ENCODE measurements around the gene NOX5.

NOX5 gene

GRCh38 chr15:69027976-69028518 is 13.6 kb downstream of the NOX5 start:
- ChIA-PET CTCF (interaction anchor here (0.7 kb wide), 1 partner anchor 674 kb away, joined by 3 read pairs; no protein-coding TSS in a partner anchor), POLR2A (no interaction called here)
- DNase-seq (ENCODE audit: extremely low spot score): no peak
- no peak for TF ChIP-seq FOXK2 (IDR thresholded peaks at IDR 0.05)

- peak; percentile 61 for DNase-seq (ENCODE audit: extremely low spot score)
- no peak for TF ChIP-seq FOXM1 (IDR thresholded peaks at IDR 0.05; ENCODE audit: borderline replicate concordance)
- TF ChIP-seq CTBP1 (IDR thresholded peaks at IDR 0.05; ENCODE audit: borderline replicate concordance): no peak
- no peak for TF ChIP-seq TARDBP (IDR thresholded peaks at IDR 0.05)
- TF ChIP-seq NFRKB (IDR thresholded peaks at IDR 0.05): no peak
- TF ChIP-seq L3MBTL2 (conservative IDR thresholded peaks at IDR 0.05): peak; percentile 29; the same call in 1 of the 2 replicates
- TF ChIP-seq ELF4 (IDR thresholded peaks at IDR 0.05): no peak
- TF ChIP-seq BHLHE40 (IDR thresholded peaks at IDR 0.05; ENCODE audit: borderline replicate concordance): no peak
- ChIA-PET CTCF (interaction anchor here (0.6 to 1.5 kb wide), 20 partner anchors 8 to 481 kb away, joined by 3 to 12 read pairs (median 4); partner anchors contain the start of genes GLCE and NOX5), POLR2A (interaction anchor here (1.0 to 1.3 kb wide), 2 partner anchors 8 to 431 kb away, joined by 3 to 5 read pairs; no protein-coding TSS in a partner anchor)
Measured at GRCh38 chr15:69031013-69032001, 16.8 kb downstream of the NOX5 start.

GRCh38 chr15:69032031-69032430 is 17.5 kb downstream of the NOX5 start:
- ChIA-PET POLR2A (interaction anchor here (1.0 to 1.3 kb wide), 2 partner anchors 9 to 431 kb away, joined by 3 to 5 read pairs; no protein-coding TSS in a partner anchor), CTCF (interaction anchor here (0.6 to 1.5 kb wide), 20 partner anchors 8 to 482 kb away, joined by 3 to 12 read pairs (median 4); partner anchors contain the start of genes GLCE and NOX5)
- TF ChIP-seq ELF4 (IDR thresholded peaks at IDR 0.05): no peak
- TF ChIP-seq ARNT (IDR thresholded peaks at IDR 0.05): no peak
- no peak for TF ChIP-seq SUZ12 (IDR thresholded peaks at IDR 0.05)
- TF ChIP-seq NFRKB (IDR thresholded peaks at IDR 0.05): no peak
- TF ChIP-seq TARDBP (IDR thresholded peaks at IDR 0.05): no peak
- TF ChIP-seq SP1 (IDR thresholded peaks at IDR 0.05): no peak
- no peak for TF ChIP-seq LEF1 (IDR thresholded peaks at IDR 0.05; ENCODE audit: borderline replicate concordance)
- TF ChIP-seq FOXM1 (IDR thresholded peaks at IDR 0.05; ENCODE audit: borderline replicate concordance): no peak
- TF ChIP-seq CTBP1 (IDR thresholded peaks at IDR 0.05; ENCODE audit: borderline replicate concordance): no peak
- no peak for TF ChIP-seq L3MBTL2 (conservative IDR thresholded peaks at IDR 0.05)
- no peak for TF ChIP-seq BHLHE40 (IDR thresholded peaks at IDR 0.05; ENCODE audit: borderline replicate concordance)
- no peak for TF ChIP-seq PKNOX1 (IDR thresholded peaks at IDR 0.05)
- no peak for TF ChIP-seq FOXK2 (IDR thresholded peaks at IDR 0.05)
- TF ChIP-seq ZNF384 (IDR thresholded peaks at IDR 0.05): no peak
- no peak for TF ChIP-seq FOXA1 (IDR thresholded peaks at IDR 0.05)
- TF ChIP-seq HDGF (IDR thresholded peaks at IDR 0.05; ENCODE audit: borderline replicate concordance): no peak
- no peak for DNase-seq (ENCODE audit: extremely low spot score)

- TF ChIP-seq PKNOX1 (IDR thresholded peaks at IDR 0.05) (no peak), HDGF (IDR thresholded peaks at IDR 0.05; ENCODE audit: borderline replicate concordance) (no peak), BHLHE40 (IDR thresholded peaks at IDR 0.05; ENCODE audit: borderline replicate concordance) (no peak), L3MBTL2 (conservative IDR thresholded peaks at IDR 0.05) (no peak), NFRKB (IDR thresholded peaks at IDR 0.05) (no peak), ARNT (IDR thresholded peaks at IDR 0.05) (no peak), ELF4 (IDR thresholded peaks at IDR 0.05) (no peak), SUZ12 (IDR thresholded peaks at IDR 0.05) (no peak), TARDBP (IDR thresholded peaks at IDR 0.05) (no peak), LEF1 (IDR thresholded peaks at IDR 0.05; ENCODE audit: borderline replicate concordance) (no peak), CTBP1 (IDR thresholded peaks at IDR 0.05; ENCODE audit: borderline replicate concordance) (no peak), FOXM1 (IDR thresholded peaks at IDR 0.05; ENCODE audit: borderline replicate concordance) (no peak), FOXK2 (IDR thresholded peaks at IDR 0.05) (no peak)
- CTCF ChIA-PET: no interaction called here
- POLR2A ChIA-PET: interaction anchor here (1.3 kb wide), 1 partner anchor 15 kb away, joined by 3 read pairs; no protein-coding TSS in a partner anchor
- no peak for DNase-seq (ENCODE audit: extremely low spot score)
Measured at GRCh38 chr15:69032703-69033373, 18.3 kb downstream of the NOX5 start.

- ChIA-PET POLR2A (interaction anchor here (1.3 kb wide), 1 partner anchor 16 kb away, joined by 3 read pairs; no protein-coding TSS in a partner anchor), CTCF (interaction anchor here (0.6 to 1.4 kb wide), 3 partner anchors 25 to 110 kb away, joined by 3 to 4 read pairs (median 3); no protein-coding TSS in a partner anchor)
- no peak for DNase-seq (ENCODE audit: extremely low spot score)
- no peak for TF ChIP-seq PKNOX1 (IDR thresholded peaks at IDR 0.05)
- TF ChIP-seq ZNF384 (IDR thresholded peaks at IDR 0.05): no peak
- TF ChIP-seq SP1 (IDR thresholded peaks at IDR 0.05): no peak
- TF ChIP-seq LEF1 (IDR thresholded peaks at IDR 0.05; ENCODE audit: borderline replicate concordance): no peak
- no peak for TF ChIP-seq ELF4 (IDR thresholded peaks at IDR 0.05)
- no peak for TF ChIP-seq ARNT (IDR thresholded peaks at IDR 0.05)
- TF ChIP-seq L3MBTL2 (conservative IDR thresholded peaks at IDR 0.05): no peak
- TF ChIP-seq FOXA1 (IDR thresholded peaks at IDR 0.05): no peak
- no peak for TF ChIP-seq NFRKB (IDR thresholded peaks at IDR 0.05)
- TF ChIP-seq SUZ12 (IDR thresholded peaks at IDR 0.05): no peak
- no peak for TF ChIP-seq TARDBP (IDR thresholded peaks at IDR 0.05)
- no peak for TF ChIP-seq BHLHE40 (IDR thresholded peaks at IDR 0.05; ENCODE audit: borderline replicate concordance)
- no peak for TF ChIP-seq CTBP1 (IDR thresholded peaks at IDR 0.05; ENCODE audit: borderline replicate concordance)
Measured at GRCh38 chr15:69034352-69034751, 19.9 kb downstream of the NOX5 start.

Data from HEK293T (cell line).